WI38 (cell line): ENCODE data around the gene CREB5.

Experiments
- H3K4me3 ChIP-seq: 2 replicates; pipeline ENCODE4 v1.5.1; 2011; ENCODE audit warnings: low read depth, mild to moderate bottlenecking, control low read depth, low read length
- CTCF ChIP-seq: IDR thresholded peaks from 2 replicates; pipeline ENCODE4 v1.5.1; 2012; ENCODE audit warnings: low read depth, mild to moderate bottlenecking, control low read depth, low read length

The CREB5 gene

GRCh38 chr7:28700790-28701203 lies 288.5 kb downstream of the CREB5 start:
- no peak for TF ChIP-seq CTCF
- H3K4me3 ChIP-seq = no peak overlapping the region

- no peak for TF ChIP-seq CTCF
- no peak overlapping the region for H3K4me3 ChIP-seq
Observed at GRCh38 chr7:28701731-28702130, 289.4 kb downstream of the CREB5 start.

- no peak for TF ChIP-seq CTCF
- no peak overlapping the region for H3K4me3 ChIP-seq
Observed at GRCh38 chr7:28702171-28702570, 289.9 kb downstream of the CREB5 start.

GRCh38 chr7:28703037-28703765 lies 290.9 kb downstream of the CREB5 start:
- no peak overlapping the region for H3K4me3 ChIP-seq
- no peak for TF ChIP-seq CTCF

- no peak for TF ChIP-seq CTCF
- no peak overlapping the region for H3K4me3 ChIP-seq
Observed at GRCh38 chr7:28704706-28705105, 292.4 kb downstream of the CREB5 start.

- no peak overlapping the region for H3K4me3 ChIP-seq
- TF ChIP-seq CTCF = no peak
Observed at GRCh38 chr7:28705350-28705749, 293.0 kb downstream of the CREB5 start.

GRCh38 chr7:28706584-28706983 lies 294.3 kb downstream of the CREB5 start:
- H3K4me3 ChIP-seq = no peak overlapping the region
- TF ChIP-seq CTCF = no peak
